Sigmoid colon (tissue), 4 donors: ENCODE measurements around the gene ATG5.

Experiments
- CTCF ChIP-seq, 4 experiments: fragments of 450-650 bp in 3 of 4; fragments of 200-600 bp in 1 of 4; IDR thresholded peaks; one replicate each; pipeline ENCODE4 v1.5.1; 2016 to 2019; ENCODE audit warnings: antibody characterized with exemption in 4 of 4, mild to moderate bottlenecking in 3 of 4, moderate library complexity in 2 of 4
- EP300 ChIP-seq, 4 donors: sonication (generic); formaldehyde crosslinking; IDR thresholded peaks; one replicate each; pipeline ENCODE4 v1.6.1; 2017; ENCODE audit warnings: antibody characterized with exemption in 4 of 4
- POLR2A ChIP-seq, 2 donors: fragments of 450-650 bp; IDR thresholded peaks; one replicate each; pipeline ENCODE4 v1.6.1; 2016; ENCODE audit warnings: antibody characterized with exemption in 2 of 2, mild to moderate bottlenecking in 2 of 2, moderate library complexity in 2 of 2
- POLR2AphosphoS5 ChIP-seq, 4 donors: sonication (generic); formaldehyde crosslinking; IDR thresholded peaks; one replicate each; pipeline ENCODE4 v1.6.1; 2017; ENCODE audit warnings: antibody characterized with exemption in 4 of 4

- TF ChIP-seq CTCF (IDR thresholded peaks at IDR 0.05), result no peak
- no peak for TF ChIP-seq POLR2A (IDR thresholded peaks at IDR 0.05)
- TF ChIP-seq EP300 (IDR thresholded peaks at IDR 0.05), result no peak
- TF ChIP-seq POLR2AphosphoS5 (IDR thresholded peaks at IDR 0.05), result no peak
These were observed 170.2 kb downstream of the ATG5 start for GRCh38 chr6:106155219-106155830.
